K562 (cell line): ENCODE measurements around the gene THEMIS. TPM values are rescaled to one million over a fixed set of nuclear protein-coding genes. Genes with fewer than 3 reads are reported as not detected.

Experiments used
- ATAC-seq: fragments of 200-7000 bp; cut with Tn5 transposase; 3 replicates; pipeline ENCODE4 v1.9.1; 2020; ENCODE audit warnings: moderate library complexity
- BruUV-seq: library from RNA; stranded (reverse); fragments of 400-500 nt; replicated peaks from 2 replicates; lab custom pipeline; 2021; lab: Mats Ljungman, UMichigan
- CTCF ChIA-PET: fragments of 300-600 bp; formaldehyde crosslinking; extraction: SDS; loops from one replicate; lab custom pipeline; 2021; ENCODE audit warnings: low intra/inter-chr PET ratio; lab: Yijun Ruan, JAX
- POLR2A ChIA-PET: fragments of 300-600, 350-650 bp; sonication (Branson Sonifier 250); formaldehyde crosslinking; extraction: SDS; loops from one replicate; lab custom pipeline; 2021; ENCODE audit warnings: antibody characterized with exemption, inconsistent platforms; lab: Yijun Ruan, JAX
- DNase-seq, 4 experiments: peaks; one replicate each; pipeline versions ENCODE4 v3.0.0 to v3.0.0-alpha.2; 2011 to 2018; ENCODE audit warnings: low spot score in 3 of 4, mixed read lengths in 3 of 4; ENCODE audit errors: extremely low read depth in 1 of 4
- FAIRE-seq: peaks from 2 replicates; lab custom pipeline; 2011; peaks lifted over from hg19 to GRCh38; lab: Jason Lieb, UNC
- H2AFZ ChIP-seq: 2 replicates; pipeline ENCODE4 v1.6.0; 2011; ENCODE audit warnings: low read depth, low read length, control low read depth, inconsistent platforms
- H3K27ac ChIP-seq: fragments of 200-600 bp; 3 replicates; pipeline ENCODE4 v1.8.0; 2011; ENCODE audit warnings: low read depth, mild to moderate bottlenecking, control low read depth, inconsistent platforms, low read length, moderate library complexity, mixed read lengths; ENCODE audit errors: extremely low read depth
- H3K27me3 ChIP-seq, 2 experiments: fragments of 300-600 bp in 1 of 2; 2 replicates in 1 of 2; 3 replicates in 1 of 2; pipeline versions ENCODE4 v1.6.0 to v1.8.0; 2011; ENCODE audit warnings: inconsistent platforms in 2 of 2, low read length in 2 of 2, mild to moderate bottlenecking in 1 of 2, mixed read lengths in 1 of 2, moderate library complexity in 1 of 2; ENCODE audit not compliant: control insufficient read depth in 2 of 2, insufficient read depth in 2 of 2
- H3K36me3 ChIP-seq: fragments of 300-600 bp; 3 replicates; pipeline ENCODE4 v1.8.0; 2011; ENCODE audit warnings: mild to moderate bottlenecking, low read length, inconsistent platforms; ENCODE audit not compliant: control insufficient read depth, insufficient read depth
- H3K4me1 ChIP-seq, 2 experiments: fragments of 200-600 bp in 1 of 2; replicated peaks in 1 of 2; 2 replicates in 1 of 2; 3 replicates in 1 of 2; pipeline versions ENCODE4 v1.5.1 to v1.8.0; 2011; ENCODE audit warnings: inconsistent platforms in 2 of 2, low read length in 2 of 2, mild to moderate bottlenecking in 1 of 2, mixed read lengths in 1 of 2, moderate library complexity in 1 of 2; ENCODE audit not compliant: control insufficient read depth in 2 of 2, insufficient read depth in 2 of 2
- H3K4me2 ChIP-seq: 2 replicates; pipeline ENCODE4 v1.6.1; 2011; ENCODE audit warnings: low read length, control low read depth, inconsistent platforms, mixed read lengths; ENCODE audit not compliant: insufficient read depth
- H3K4me3 ChIP-seq: fragments of 200-600 bp; sonication (generic), shearing (Covaris generic); 2 replicates; pipeline ENCODE4 v1.5.1; 2016; ENCODE audit warnings: control low read depth, inconsistent platforms
- H3K79me2 ChIP-seq: fragments of 200-600 bp; 3 replicates; pipeline ENCODE4 v1.8.0; 2011; ENCODE audit warnings: low read length, inconsistent platforms; ENCODE audit not compliant: control insufficient read depth, insufficient read depth
- H3K9ac ChIP-seq, 2 experiments: 2 replicates each; pipeline versions ENCODE4 v1.6.0 to v1.6.1; 2011; ENCODE audit warnings: low read depth in 2 of 2, low read length in 2 of 2, control low read depth in 1 of 2, inconsistent platforms in 1 of 2, mild to moderate bottlenecking in 1 of 2, mixed read lengths in 1 of 2; ENCODE audit not compliant: insufficient read depth in 1 of 2
- H3K9me1 ChIP-seq: one replicate; pipeline ENCODE4 v1.6.0; 2011; ENCODE audit warnings: inconsistent platforms, mild to moderate bottlenecking, low read length, moderate library complexity; ENCODE audit not compliant: control insufficient read depth, insufficient read depth
- H3K9me3 ChIP-seq: replicated peaks from 2 replicates; pipeline ENCODE4 v1.5.1; 2011; ENCODE audit warnings: low read depth, low read length, inconsistent platforms; ENCODE audit not compliant: control insufficient read depth, insufficient read depth
- H4K20me1 ChIP-seq: replicated peaks from 2 replicates; pipeline ENCODE4 v1.6.1; 2011; ENCODE audit warnings: low read length, inconsistent platforms, mixed read lengths; ENCODE audit not compliant: control insufficient read depth, insufficient read depth
- KLF6 ChIP-seq: fragments of 250-450 bp; sonication (Bioruptor Pico); IDR thresholded peaks from 2 replicates; pipeline ENCODE4 v1.4.0; 2020; ENCODE audit warnings: mild to moderate bottlenecking, moderate library complexity, borderline replicate concordance
- NFE2 ChIP-seq: IDR thresholded peaks from 2 replicates; pipeline ENCODE4 v1.6.1; 2014; ENCODE audit warnings: antibody characterized with exemption, low read depth
- SAP30 ChIP-seq: fragments of 200-600 bp; sonication (generic); IDR thresholded peaks from 2 replicates; pipeline ENCODE4 v1.6.1; 2012; ENCODE audit warnings: borderline replicate concordance, low read depth, mild to moderate bottlenecking, moderate library complexity, low read length, control low read depth, inconsistent platforms; ENCODE audit not compliant: insufficient read depth, poor library complexity, severe bottlenecking
- SPI1 ChIP-seq: IDR thresholded peaks from 2 replicates; pipeline ENCODE4 v1.6.1; 2011; ENCODE audit warnings: low read depth, low read length, control low read depth, borderline replicate concordance
- TOE1 ChIP-seq, 2 experiments: fragments of 450-650 bp in 1 of 2; sonication (generic) in 1 of 2; formaldehyde crosslinking in 1 of 2; IDR thresholded peaks; 2 replicates each; pipeline versions ENCODE4 v1.7.1 to v1.8.0; 2016 to 2022; ENCODE audit warnings: borderline replicate concordance in 2 of 2, mild to moderate bottlenecking in 2 of 2, antibody characterized with exemption in 1 of 2, inconsistent platforms in 1 of 2, low read depth in 1 of 2, missing genetic modification reagents in 1 of 2, moderate library complexity in 1 of 2
- in situ Hi-C: fragments of 300-500 bp; cut with MboI; formaldehyde crosslinking; loops from 4 replicates; pipeline ENCODE4 v1.15.0; 2018; ENCODE audit warnings: inconsistent platforms, mixed read lengths
- intact Hi-C: fragments of 100-400 bp; cut with micrococcal nuclease; formaldehyde crosslinking; loops from 2 replicates; pipeline ENCODE4 v1.14.2; 2022
- polyA plus RNA-seq, 8 experiments: library from polyadenylated mRNA; depleted of rRNA in 4 of 8; stranded (reverse) in 5 of 8; unstranded in 3 of 8; fragments of >200 nt; fragmentation: Nextera tagmentation in 2 of 8; fragmentation: Illumina TruSeq in 1 of 8; extraction: Ambion mirVana in 2 of 8; extraction: Trizol in 1 of 8; gene quantifications; 2 replicates each; pipeline versions ENCODE4 v1.2.1 to v1.2.3, GENCODE V29; 2011 to 2014; ENCODE audit warnings: inconsistent platforms in 1 of 8, missing spikeins in 1 of 8
- total RNA-seq, 7 experiments: library from RNA; depleted of rRNA in 6 of 7; stranded (reverse); fragments of >200 nt in 6 of 7; fragmentation: Illumina TruSeq in 2 of 7; extraction: Trizol in 2 of 7; gene quantifications; 2 replicates each; pipeline versions ENCODE4 v1.2.1 to v1.2.3, GENCODE V29; 2011 to 2021; ENCODE audit warnings: low replicate concordance in 1 of 7
- TF ChIP-seq, protein P1 (sequence below): fragments of 250-450 bp; sonication (Bioruptor Pico); IDR thresholded peaks from 2 replicates; pipeline ENCODE4 v1.4.0; 2020
- TF ChIP-seq, protein P2 (sequence below): fragments of 450-650 bp; IDR thresholded peaks from 2 replicates; pipeline ENCODE4 v1.6.1; 2016; ENCODE audit warnings: antibody characterized with exemption

The THEMIS gene
- total and polyA plus RNA-seq, 9 of the 15 experiments (the other 6 are each of a cell fraction or from before 2014, with no cell fraction given): 0.09 TPM; not detected in 8

GRCh38 chr6:127761084-127761483 lies 139.8 kb downstream of the THEMIS start:
- no peaks in the 10 kb centered on the region for H3K9me1 ChIP-seq
- intact Hi-C loops: no loop called here
- no peak overlapping the region for H3K27ac ChIP-seq
- H3K4me2 ChIP-seq: no peak overlapping the region
- no peaks in the 10 kb centered on the region for H3K79me2 ChIP-seq
- H2AFZ ChIP-seq: no peak overlapping the region
- no TSS peak for BruUV-seq
- H3K4me3 ChIP-seq: no peak overlapping the region
- ChIA-PET CTCF (no interaction called here), POLR2A (no interaction called here)
- no peak for DNase-seq
- TF ChIP-seq KLF6 (CRISPR knock-in tag) (no peak), TOE1 (IDR thresholded peaks at IDR 0.05; ENCODE audit: borderline replicate concordance) (no peak), TOE1 (CRISPR knock-in tag; IDR thresholded peaks at IDR 0.05; ENCODE audit: borderline replicate concordance, low read depth) (no peak), SPI1 (no peak), SAP30 (no peak), NFE2 (no peak)
- TF ChIP-seq, protein P1, sequence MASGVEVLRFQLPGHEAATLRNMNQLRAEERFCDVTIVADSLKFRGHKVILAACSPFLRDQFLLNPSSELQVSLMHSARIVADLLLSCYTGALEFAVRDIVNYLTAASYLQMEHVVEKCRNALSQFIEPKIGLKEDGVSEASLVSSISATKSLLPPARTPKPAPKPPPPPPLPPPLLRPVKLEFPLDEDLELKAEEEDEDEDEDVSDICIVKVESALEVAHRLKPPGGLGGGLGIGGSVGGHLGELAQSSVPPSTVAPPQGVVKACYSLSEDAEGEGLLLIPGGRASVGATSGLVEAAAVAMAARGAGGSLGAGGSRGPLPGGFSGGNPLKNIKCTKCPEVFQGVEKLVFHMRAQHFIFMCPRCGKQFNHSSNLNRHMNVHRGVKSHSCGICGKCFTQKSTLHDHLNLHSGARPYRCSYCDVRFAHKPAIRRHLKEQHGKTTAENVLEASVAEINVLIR (CRISPR knock-in tag): no peak
- TF ChIP-seq, protein P2, sequence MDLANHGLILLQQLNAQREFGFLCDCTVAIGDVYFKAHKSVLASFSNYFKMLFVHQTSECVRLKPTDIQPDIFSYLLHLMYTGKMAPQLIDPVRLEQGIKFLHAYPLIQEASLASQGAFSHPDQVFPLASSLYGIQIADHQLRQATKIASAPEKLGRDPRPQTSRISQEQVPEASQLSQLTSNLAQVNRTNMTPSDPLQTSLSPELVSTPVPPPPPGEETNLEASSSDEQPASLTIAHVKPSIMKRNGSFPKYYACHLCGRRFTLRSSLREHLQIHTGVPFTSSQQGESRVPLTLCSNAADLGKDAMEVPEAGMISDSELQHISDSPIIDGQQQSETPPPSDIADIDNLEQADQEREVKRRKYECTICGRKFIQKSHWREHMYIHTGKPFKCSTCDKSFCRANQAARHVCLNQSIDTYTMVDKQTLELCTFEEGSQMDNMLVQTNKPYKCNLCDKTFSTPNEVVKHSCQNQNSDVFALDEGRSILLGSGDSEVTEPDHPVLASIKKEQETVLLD: no peak
- H3K9ac ChIP-seq: no peak overlapping the region
- ATAC-seq: no peak
- in situ Hi-C loops: no loop called here
- no peaks in the 10 kb centered on the region; the same call in 1 of the 2 replicates for H3K9me3 ChIP-seq
- no peaks in the 10 kb centered on the region for H3K4me1 ChIP-seq
- no peaks in the 10 kb centered on the region for H3K27me3 ChIP-seq
- H4K20me1 ChIP-seq: no peaks in the 10 kb centered on the region
- no peaks in the 10 kb centered on the region for H3K36me3 ChIP-seq
- FAIRE-seq: no peak
